NCI-H2107 (cell line): ENCODE measurements around the gene TLR3.
"Not testable (repeated sequence)": the region's sequence is repeated elsewhere in the genome, so short reads cannot be mapped to it uniquely, and the experiment has no call there.

Experiments used
- DNase-seq: peaks from one replicate; lab custom pipeline; 2025; lab: John Stamatoyannopoulos, UW

The TLR3 gene

GRCh38 chr4:186050135-186050534 lies 18.8 kb upstream of the TLR3 start:
- not testable (repeated sequence) for DNase-seq

- DNase-seq = no peak
Measured at GRCh38 chr4:186051096-186051495, 17.9 kb upstream of the TLR3 start.

GRCh38 chr4:186058253-186058979 lies 10.5 kb upstream of the TLR3 start:
- DNase-seq = no peak

- no peak for DNase-seq
Measured at GRCh38 chr4:186058980-186059316, 10.0 kb upstream of the TLR3 start.

- no peak for DNase-seq
Measured at GRCh38 chr4:186061921-186062320, 7.0 kb upstream of the TLR3 start.

GRCh38 chr4:186067757-186068385 lies 1.1 kb upstream of the TLR3 start:
- DNase-seq = peak; percentile 34

- no peak for DNase-seq
Measured at GRCh38 chr4:186069729-186070128, 773 bp downstream of the TLR3 start.

- no peak for DNase-seq
Measured at GRCh38 chr4:186072516-186072915, 3.6 kb downstream of the TLR3 start.

- DNase-seq = no peak
Measured at GRCh38 chr4:186074189-186074588, 5.2 kb downstream of the TLR3 start.

- DNase-seq = no peak
Measured at GRCh38 chr4:186078981-186079638, 10.2 kb downstream of the TLR3 start.

- no peak for DNase-seq
Measured at GRCh38 chr4:186079694-186080093, 10.7 kb downstream of the TLR3 start.

GRCh38 chr4:186081202-186081807 lies 12.3 kb downstream of the TLR3 start:
- no peak for DNase-seq

- DNase-seq = no peak
Measured at GRCh38 chr4:186082221-186082620, 13.3 kb downstream of the TLR3 start.

- no peak for DNase-seq
Measured at GRCh38 chr4:186088523-186088922, 19.6 kb downstream of the TLR3 start.

- DNase-seq = no peak
Measured at GRCh38 chr4:186092296-186092695, 23.3 kb downstream of the TLR3 start.

GRCh38 chr4:186095406-186095805 lies 26.4 kb downstream of the TLR3 start:
- no peak for DNase-seq

GRCh38 chr4:186096681-186097165 lies 27.8 kb downstream of the TLR3 start:
- no peak for DNase-seq

GRCh38 chr4:186097386-186097785 lies 28.4 kb downstream of the TLR3 start:
- no peak for DNase-seq

- no peak for DNase-seq
Measured at GRCh38 chr4:186102931-186103330, 34.0 kb downstream of the TLR3 start.

GRCh38 chr4:186104114-186104889 lies 35.3 kb downstream of the TLR3 start, which contains the start of gene FAM149A:
Gene FAM149A (plus strand): TSS chr4:186104704.
- DNase-seq = peak; percentile 45

- DNase-seq = no peak
Measured at GRCh38 chr4:186104890-186105646, 36.1 kb downstream of the TLR3 start.
